Tibial artery (tissue), 4 donors: Measurements from ENCODE around the gene CDKN1A.

Experiments used
- DNase-seq, 2 donors: peaks; one replicate each; pipeline ENCODE4 v3.0.0-alpha.2; 2019
- H3K27ac ChIP-seq, 2 donors: fragments of 200-600 bp; sonication (generic) in 1 of 2; 1 replicate in 1 of 2; 2 replicates in 1 of 2; pipeline ENCODE4 v1.5.1; 2018 to 2019; ENCODE audit warnings: mild to moderate bottlenecking in 1 of 2
- H3K27me3 ChIP-seq, 2 donors: fragments of 200-600 bp; sonication (generic) in 1 of 2; one replicate each; pipeline versions ENCODE4 v1.5.1 to v1.6.0; 2016 to 2019
- H3K36me3 ChIP-seq, 3 donors: fragments of 200-600 bp; sonication (generic) in 2 of 3; one replicate each; pipeline ENCODE4 v1.5.1; 2016 to 2019; ENCODE audit warnings: mild to moderate bottlenecking in 2 of 3
- H3K4me1 ChIP-seq, 4 donors: fragments of 200-600 bp; sonication (generic) in 2 of 4; 1 replicate in 3 of 4; 2 replicates in 1 of 4; pipeline ENCODE4 v1.5.1; 2016 to 2019
- H3K4me3 ChIP-seq, 2 donors: fragments of 200-600 bp; sonication (generic) in 1 of 2; 1 replicate in 1 of 2; 2 replicates in 1 of 2; pipeline ENCODE4 v1.5.1; 2018 to 2019; ENCODE audit warnings: mild to moderate bottlenecking in 2 of 2
- H3K9me3 ChIP-seq, 3 donors: fragments of 200-600 bp; sonication (generic) in 1 of 3; one replicate each; pipeline ENCODE4 v1.5.1; 2016 to 2019
- intact Hi-C: fragments of 100-400 bp; cut with DNase I; formaldehyde crosslinking; loops from one replicate; pipeline ENCODE4 v1.15.0; 2023; ENCODE audit warnings: low total_unique reads
- TF ChIP-seq, protein P1 (sequence below), 2 experiments: fragments of 200-600 bp in 1 of 2; fragments of 450-650 bp in 1 of 2; IDR thresholded peaks; one replicate each; pipeline ENCODE4 v1.5.1; 2017 to 2019; ENCODE audit warnings: antibody characterized with exemption in 2 of 2, mild to moderate bottlenecking in 1 of 2, moderate library complexity in 1 of 2

The CDKN1A gene

DNA sequence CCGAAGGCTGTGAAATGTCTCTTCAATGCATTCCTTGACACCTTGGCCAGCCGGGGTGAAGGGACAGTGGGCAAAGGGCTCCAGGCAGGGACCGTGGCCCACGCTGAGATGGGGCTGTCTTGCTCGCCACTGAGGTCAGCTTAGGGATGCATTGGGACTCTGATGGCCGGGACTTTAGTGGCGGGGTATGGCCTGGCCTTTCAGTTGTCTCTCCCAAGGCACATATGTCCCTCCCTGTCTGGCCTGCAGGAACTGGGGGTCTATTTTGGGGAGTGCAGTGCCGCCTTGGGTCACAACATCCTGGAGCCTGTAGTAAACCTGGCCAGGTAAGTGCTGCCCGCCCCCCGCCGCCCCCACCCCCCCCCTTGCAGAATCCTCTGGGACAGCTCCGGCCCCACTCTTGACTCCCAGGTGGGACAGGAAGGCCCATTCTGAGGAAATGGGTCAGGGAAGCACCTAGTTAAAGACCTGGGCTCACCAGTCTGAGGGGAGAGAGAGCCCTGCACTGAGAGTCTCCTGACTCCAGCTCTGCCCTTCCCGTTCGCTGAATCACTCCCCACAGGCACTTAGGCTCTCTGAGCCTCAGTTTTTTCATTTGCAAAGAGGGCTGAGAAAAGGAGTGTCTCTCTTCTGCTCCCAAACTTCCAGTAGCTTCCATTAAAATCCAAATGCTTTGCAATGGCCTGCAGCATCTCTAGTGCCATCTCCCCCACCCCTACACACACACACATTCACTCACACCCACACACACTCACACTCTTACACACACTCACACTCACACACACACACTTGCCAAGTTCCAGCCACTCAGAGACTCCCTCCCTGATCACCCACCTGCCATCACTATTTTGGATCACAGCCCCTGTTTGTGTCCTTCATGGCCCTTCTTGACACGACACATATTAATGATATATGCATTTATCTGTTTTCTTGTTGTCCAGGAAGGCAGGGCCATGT is 52.2 kb downstream of the CDKN1A start:
- TF ChIP-seq, protein P1, sequence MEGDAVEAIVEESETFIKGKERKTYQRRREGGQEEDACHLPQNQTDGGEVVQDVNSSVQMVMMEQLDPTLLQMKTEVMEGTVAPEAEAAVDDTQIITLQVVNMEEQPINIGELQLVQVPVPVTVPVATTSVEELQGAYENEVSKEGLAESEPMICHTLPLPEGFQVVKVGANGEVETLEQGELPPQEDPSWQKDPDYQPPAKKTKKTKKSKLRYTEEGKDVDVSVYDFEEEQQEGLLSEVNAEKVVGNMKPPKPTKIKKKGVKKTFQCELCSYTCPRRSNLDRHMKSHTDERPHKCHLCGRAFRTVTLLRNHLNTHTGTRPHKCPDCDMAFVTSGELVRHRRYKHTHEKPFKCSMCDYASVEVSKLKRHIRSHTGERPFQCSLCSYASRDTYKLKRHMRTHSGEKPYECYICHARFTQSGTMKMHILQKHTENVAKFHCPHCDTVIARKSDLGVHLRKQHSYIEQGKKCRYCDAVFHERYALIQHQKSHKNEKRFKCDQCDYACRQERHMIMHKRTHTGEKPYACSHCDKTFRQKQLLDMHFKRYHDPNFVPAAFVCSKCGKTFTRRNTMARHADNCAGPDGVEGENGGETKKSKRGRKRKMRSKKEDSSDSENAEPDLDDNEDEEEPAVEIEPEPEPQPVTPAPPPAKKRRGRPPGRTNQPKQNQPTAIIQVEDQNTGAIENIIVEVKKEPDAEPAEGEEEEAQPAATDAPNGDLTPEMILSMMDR (IDR thresholded peaks at IDR 0.05): no peak
- Histone ChIP-seq H3K27me3 (no peaks in the 10 kb centered on the region), H3K4me1 (peaks cover 0 to 28% (median 12%) of the 10 kb centered on the region in 4 donors), H3K4me3 (no peak overlapping the region), H3K27ac (no peak overlapping the region), H3K36me3 (no peaks in the 10 kb centered on the region), H3K9me3 (no peaks in the 10 kb centered on the region)
- intact Hi-C loops: loop anchor here (5.0 kb wide), 1 partner anchor 108 kb away; no protein-coding TSS in a partner anchor
- no peak for DNase-seq

DNA sequence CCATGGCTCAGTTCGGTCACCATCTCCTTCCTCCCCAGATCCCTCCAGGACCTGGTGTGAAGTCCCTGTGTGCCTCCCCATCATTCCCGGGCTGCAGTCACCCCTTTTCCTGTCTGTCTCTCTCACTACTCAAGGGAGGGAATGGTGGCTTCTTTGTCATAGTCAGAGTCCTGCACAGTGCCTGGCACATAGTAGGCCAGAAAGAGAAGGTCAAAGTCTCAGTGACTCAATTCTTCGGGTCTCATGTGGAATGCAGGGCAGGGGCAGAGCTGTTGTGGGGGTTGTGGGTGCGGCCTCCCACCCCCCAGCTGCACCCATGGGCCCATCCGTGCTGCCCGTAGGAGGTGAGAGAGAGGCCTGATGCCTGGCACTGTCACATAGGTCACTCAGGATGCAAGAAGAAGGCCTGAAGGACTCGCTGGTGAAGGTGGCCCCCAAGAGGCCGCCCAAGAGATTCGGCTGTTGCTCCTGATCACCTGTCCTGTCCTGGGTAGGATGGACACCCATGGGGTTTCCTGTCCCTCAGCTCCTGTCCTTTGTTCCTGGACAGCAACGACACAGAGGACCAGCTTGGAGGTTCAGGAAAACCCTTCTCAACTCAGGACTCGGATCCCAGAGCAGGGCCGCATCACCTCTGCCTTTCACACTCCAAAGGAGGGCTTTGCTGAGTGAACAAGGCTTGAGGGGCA is 53.3 kb downstream of the CDKN1A start:
- Histone ChIP-seq H3K36me3 (no peaks in the 10 kb centered on the region), H3K27ac (no peak overlapping the region), H3K9me3 (no peaks in the 10 kb centered on the region), H3K4me1 (peaks cover 0 to 25% (median 16%) of the 10 kb centered on the region in 4 donors), H3K4me3 (no peak overlapping the region), H3K27me3 (no peaks in the 10 kb centered on the region)
- intact Hi-C loops: loop anchor here (5.0 kb wide), 1 partner anchor 109 kb away; no protein-coding TSS in a partner anchor
- no peak for DNase-seq
- TF ChIP-seq, protein P1 (IDR thresholded peaks at IDR 0.05): no peak

DNA sequence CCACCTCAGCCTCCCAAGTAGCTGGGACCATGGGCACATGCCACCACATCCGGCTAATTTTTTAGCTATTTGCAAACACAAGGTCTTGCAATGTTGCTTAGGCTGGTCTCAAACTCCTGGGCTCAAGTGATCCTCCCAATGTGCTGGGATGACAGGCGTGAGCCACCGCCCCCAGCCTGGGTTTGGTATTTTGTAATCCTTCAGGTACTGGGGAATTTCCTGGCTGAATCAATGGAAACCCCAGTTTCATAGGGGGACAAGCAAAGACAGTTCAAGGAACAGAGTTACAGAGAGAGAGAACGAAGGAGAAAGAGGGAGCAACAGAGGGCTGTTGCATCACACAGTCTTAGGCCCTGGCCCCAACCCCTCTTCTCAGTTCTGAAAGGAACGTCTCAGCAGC is 54.8 kb downstream of the CDKN1A start:
- no peaks in the 10 kb centered on the region for H3K27me3 ChIP-seq
- intact Hi-C loops: loop anchor here (5.0 kb wide), 1 partner anchor 111 kb away; no protein-coding TSS in a partner anchor
- H3K27ac ChIP-seq: no peak overlapping the region
- H3K4me3 ChIP-seq: no peak overlapping the region
- TF ChIP-seq, protein P1 (IDR thresholded peaks at IDR 0.05): no peak
- H3K9me3 ChIP-seq: no peaks in the 10 kb centered on the region
- H3K36me3 ChIP-seq: no peaks in the 10 kb centered on the region
- no peak for DNase-seq
- H3K4me1 ChIP-seq: peaks cover 0 to 25% (median 16%) of the 10 kb centered on the region in 4 donors

DNA sequence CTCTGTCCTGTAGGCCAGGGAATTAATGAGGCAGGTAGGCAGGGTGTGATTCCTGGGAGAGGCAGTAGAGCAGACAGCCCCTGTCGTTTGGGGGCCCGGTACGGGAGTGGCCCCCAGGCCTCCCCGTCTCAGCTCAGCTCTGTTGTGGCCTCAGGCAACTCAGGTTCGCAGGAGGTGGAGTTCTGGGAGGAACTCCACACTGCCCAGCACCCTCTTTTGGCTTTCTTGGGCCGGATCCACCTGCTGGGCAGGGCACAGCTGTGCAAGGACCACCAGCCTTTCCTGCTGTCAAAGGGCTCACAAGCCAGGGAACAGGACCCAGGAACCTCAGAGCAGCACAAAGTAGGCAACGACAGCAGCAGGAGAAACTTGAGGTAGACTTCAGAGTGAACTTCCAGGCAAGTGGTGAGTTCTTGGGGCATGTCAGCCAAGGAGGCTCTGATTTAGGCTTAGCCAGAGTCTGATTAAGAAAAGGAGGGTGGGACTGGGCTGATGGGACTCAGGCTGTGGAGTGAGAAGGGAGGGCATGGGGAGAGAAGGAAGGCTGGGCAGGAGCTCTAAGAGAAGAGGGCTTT is 56.1 kb downstream of the CDKN1A start:
- Histone ChIP-seq H3K4me1 (peaks cover 0 to 20% (median 16%) of the 10 kb centered on the region in 4 donors), H3K27ac (peak overlapping the region; percentile 81 to 89), H3K9me3 (no peaks in the 10 kb centered on the region), H3K4me3 (peak overlapping the region; percentile 41 to 50), H3K36me3 (no peaks in the 10 kb centered on the region), H3K27me3 (no peaks in the 10 kb centered on the region)
- TF ChIP-seq, protein P1 (IDR thresholded peaks at IDR 0.05): no peak
- intact Hi-C loops: loop anchor here (5.0 kb wide), 1 partner anchor 112 kb away; no protein-coding TSS in a partner anchor
- no peak for DNase-seq
